Duodenal mucosa (tissue), 2 donors: ENCODE results near the gene RBM47.

ENCODE experiments used
- H3K27ac ChIP-seq: one replicate; pipeline ENCODE4 v1.7.0; 2013; ENCODE audit warnings: low read depth, low read length
- H3K27me3 ChIP-seq, 2 donors: one replicate each; pipeline ENCODE4 v1.7.0; 2013; ENCODE audit warnings: low read length in 2 of 2, control low read depth in 1 of 2; ENCODE audit not compliant: insufficient read depth in 2 of 2, control insufficient read depth in 1 of 2
- H3K36me3 ChIP-seq, 2 donors: one replicate each; pipeline ENCODE4 v1.7.0; 2013; ENCODE audit warnings: low read length in 2 of 2, control low read depth in 1 of 2; ENCODE audit not compliant: insufficient read depth in 2 of 2, control insufficient read depth in 1 of 2
- H3K4me1 ChIP-seq, 2 donors: one replicate each; pipeline ENCODE4 v1.7.0; 2013; ENCODE audit warnings: low read length in 2 of 2, control low read depth in 1 of 2; ENCODE audit not compliant: insufficient read depth in 2 of 2, control insufficient read depth in 1 of 2
- H3K4me3 ChIP-seq, 2 donors: one replicate each; pipeline ENCODE4 v1.7.0; 2013; ENCODE audit warnings: low read length in 2 of 2, low read depth in 1 of 2
- H3K9ac ChIP-seq, 2 donors: one replicate each; pipeline ENCODE4 v1.7.0; 2013; ENCODE audit warnings: low read length in 2 of 2, low read depth in 1 of 2
- H3K9me3 ChIP-seq, 2 donors: one replicate each; pipeline ENCODE4 v1.7.0; 2013; ENCODE audit warnings: low read length in 2 of 2, control low read depth in 1 of 2; ENCODE audit not compliant: control insufficient read depth in 1 of 2

The RBM47 gene

GRCh38 chr4:40626183-40626990, 3.3 kb downstream of the RBM47 start:
- Histone ChIP-seq H3K4me3 (peak overlapping the region; percentile 39 to 42), H3K9ac (peak overlapping the region; percentile 15 to 48), H3K27ac (no peak overlapping the region), H3K4me1 (peaks cover 21 to 27% of the 10 kb centered on the region in 2 donors), H3K9me3 (no peaks in the 10 kb centered on the region), H3K27me3 (no peaks in the 10 kb centered on the region), H3K36me3 (no peaks in the 10 kb centered on the region)

- no peaks in the 10 kb centered on the region for H3K36me3 ChIP-seq
- no peak overlapping the region for H3K9ac ChIP-seq
- H3K27me3 ChIP-seq: no peaks in the 10 kb centered on the region
- H3K27ac ChIP-seq: no peak overlapping the region
- H3K4me1 ChIP-seq: peaks cover 21 to 32% of the 10 kb centered on the region in 2 donors
- H3K9me3 ChIP-seq: no peaks in the 10 kb centered on the region
- H3K4me3 ChIP-seq: no peak overlapping the region
Observed at GRCh38 chr4:40623707-40624106, 6.0 kb downstream of the RBM47 start.

- Histone ChIP-seq H3K9ac (no peak overlapping the region), H3K27ac (no peak overlapping the region), H3K4me3 (peak overlapping the region; percentile 11 to 37), H3K36me3 (no peaks in the 10 kb centered on the region), H3K4me1 (peaks cover 21 to 32% of the 10 kb centered on the region in 2 donors), H3K9me3 (no peaks in the 10 kb centered on the region), H3K27me3 (no peaks in the 10 kb centered on the region)
Observed at GRCh38 chr4:40622913-40623312, 6.8 kb downstream of the RBM47 start.

GRCh38 chr4:40621592-40622512, 7.8 kb downstream of the RBM47 start:
- no peak overlapping the region for H3K9ac ChIP-seq
- H3K4me3 ChIP-seq: no peak overlapping the region
- H3K36me3 ChIP-seq: no peaks in the 10 kb centered on the region
- H3K27ac ChIP-seq: no peak overlapping the region
- H3K4me1 ChIP-seq: peaks cover 21 to 27% of the 10 kb centered on the region in 2 donors
- H3K27me3 ChIP-seq: no peaks in the 10 kb centered on the region
- no peaks in the 10 kb centered on the region for H3K9me3 ChIP-seq

GRCh38 chr4:40621229-40621591, 8.5 kb downstream of the RBM47 start:
- no peaks in the 10 kb centered on the region for H3K36me3 ChIP-seq
- H3K4me1 ChIP-seq: peaks cover 17 to 23% of the 10 kb centered on the region in 2 donors
- no peaks in the 10 kb centered on the region for H3K9me3 ChIP-seq
- no peak overlapping the region for H3K9ac ChIP-seq
- no peak overlapping the region for H3K27ac ChIP-seq
- H3K4me3 ChIP-seq: peak overlapping the region in 1 of 2 donors; percentile 32
- H3K27me3 ChIP-seq: no peaks in the 10 kb centered on the region

- Histone ChIP-seq H3K4me1 (peaks cover 17 to 23% of the 10 kb centered on the region in 2 donors), H3K36me3 (no peaks in the 10 kb centered on the region), H3K9ac (no peak overlapping the region), H3K27me3 (no peaks in the 10 kb centered on the region), H3K27ac (no peak overlapping the region), H3K4me3 (no peak overlapping the region), H3K9me3 (no peaks in the 10 kb centered on the region)
Observed at GRCh38 chr4:40619600-40619999, 10.1 kb downstream of the RBM47 start.

GRCh38 chr4:40617872-40618271, 11.8 kb downstream of the RBM47 start:
- no peaks in the 10 kb centered on the region for H3K27me3 ChIP-seq
- H3K4me1 ChIP-seq: peaks cover 10 to 17% of the 10 kb centered on the region in 2 donors
- H3K27ac ChIP-seq: no peak overlapping the region
- H3K4me3 ChIP-seq: no peak overlapping the region
- no peaks in the 10 kb centered on the region for H3K9me3 ChIP-seq
- H3K36me3 ChIP-seq: no peaks in the 10 kb centered on the region
- H3K9ac ChIP-seq: no peak overlapping the region

GRCh38 chr4:40614031-40614430, 15.6 kb downstream of the RBM47 start:
- Histone ChIP-seq H3K4me3 (no peak overlapping the region), H3K9me3 (no peaks in the 10 kb centered on the region), H3K9ac (no peak overlapping the region), H3K27me3 (no peaks in the 10 kb centered on the region), H3K36me3 (no peaks in the 10 kb centered on the region), H3K27ac (no peak overlapping the region), H3K4me1 (no peaks in the 10 kb centered on the region)

- no peaks in the 10 kb centered on the region for H3K4me1 ChIP-seq
Observed at GRCh38 chr4:40613456-40613855, 16.2 kb downstream of the RBM47 start.

GRCh38 chr4:40612831-40613230, 16.8 kb downstream of the RBM47 start:
- no peak overlapping the region for H3K27ac ChIP-seq
- no peaks in the 10 kb centered on the region for H3K36me3 ChIP-seq
- no peak overlapping the region for H3K4me3 ChIP-seq
- H3K9me3 ChIP-seq: no peaks in the 10 kb centered on the region
- H3K4me1 ChIP-seq: no peaks in the 10 kb centered on the region
- no peaks in the 10 kb centered on the region for H3K27me3 ChIP-seq
- H3K9ac ChIP-seq: no peak overlapping the region

More at GRCh38 chr4:40613456-40613855, 16.2 kb downstream of the RBM47 start:
- no peaks in the 10 kb centered on the region for H3K9me3 ChIP-seq
- no peaks in the 10 kb centered on the region for H3K36me3 ChIP-seq
- H3K27me3 ChIP-seq: no peaks in the 10 kb centered on the region
- no peak overlapping the region for H3K4me3 ChIP-seq
- no peak overlapping the region for H3K27ac ChIP-seq
- H3K9ac ChIP-seq: no peak overlapping the region
